Hepatocyte (in vitro differentiated cells): ENCODE data around the gene SOWAHD. TPM values are rescaled to one million over a fixed set of nuclear protein-coding genes. Genes with fewer than 3 reads are reported as not detected.

Experiments
- DNase-seq: peaks from one replicate; pipeline ENCODE4 v3.0.0-alpha.2; 2016; ENCODE audit warnings: low spot score
- H2AFZ ChIP-seq: fragments of 200-600 bp; sonication (generic); 2 replicates; pipeline ENCODE4 v1.6.0; 2016; ENCODE audit warnings: antibody characterized with exemption, mild to moderate bottlenecking
- H3K27ac ChIP-seq: fragments of 200-600 bp; sonication (generic); 2 replicates; pipeline ENCODE4 v1.5.1; 2016; ENCODE audit warnings: mild to moderate bottlenecking
- H3K27me3 ChIP-seq: fragments of 200-600 bp; sonication (generic); 2 replicates; pipeline ENCODE4 v1.6.1; 2016
- H3K36me3 ChIP-seq: fragments of 200-600 bp; sonication (generic); replicated peaks from 2 replicates; pipeline ENCODE4 v1.5.1; 2016; ENCODE audit warnings: low read depth; ENCODE audit not compliant: insufficient read depth
- H3K4me1 ChIP-seq: fragments of 200-600 bp; sonication (generic); 2 replicates; pipeline ENCODE4 v1.5.1; 2016; ENCODE audit warnings: mild to moderate bottlenecking, moderate library complexity; ENCODE audit not compliant: insufficient read depth
- H3K4me2 ChIP-seq: fragments of 200-600 bp; sonication (generic); 2 replicates; pipeline ENCODE4 v1.6.0; 2016
- H3K4me3 ChIP-seq: fragments of 200-600 bp; sonication (generic); 2 replicates; pipeline ENCODE4 v1.5.1; 2016; ENCODE audit warnings: mild to moderate bottlenecking
- H3K79me2 ChIP-seq: fragments of 200-600 bp; sonication (generic); 2 replicates; pipeline ENCODE4 v1.6.0; 2017; ENCODE audit warnings: mild to moderate bottlenecking
- H3K9me2 ChIP-seq: fragments of 200-600 bp; sonication (generic); replicated peaks from 2 replicates; pipeline ENCODE4 v1.6.0; 2017; ENCODE audit warnings: mild to moderate bottlenecking; ENCODE audit not compliant: insufficient read depth
- H3K9me3 ChIP-seq: fragments of 200-600 bp; sonication (generic); 2 replicates; pipeline ENCODE4 v1.5.1; 2016; ENCODE audit warnings: low read depth, mild to moderate bottlenecking
- H4K20me1 ChIP-seq: fragments of 200-600 bp; sonication (generic); 2 replicates; pipeline ENCODE4 v1.6.0; 2016; ENCODE audit warnings: mild to moderate bottlenecking; ENCODE audit not compliant: insufficient read depth, poor library complexity, severe bottlenecking
- CTCF ChIP-seq: fragments of 200-600 bp; sonication (generic); IDR thresholded peaks from 2 replicates; pipeline ENCODE4 v1.5.1; 2016; ENCODE audit warnings: antibody characterized with exemption, mild to moderate bottlenecking; ENCODE audit not compliant: poor library complexity
- EZH2 ChIP-seq: fragments of 200-600 bp; sonication (generic); IDR thresholded peaks from 2 replicates; pipeline ENCODE4 v1.6.1; 2016; ENCODE audit warnings: antibody characterized with exemption, mild to moderate bottlenecking, borderline replicate concordance
- EZH2phosphoT487 ChIP-seq: fragments of 200-600 bp; sonication (generic); IDR thresholded peaks from one replicate; pipeline ENCODE4 v1.6.1; 2018; ENCODE audit warnings: antibody characterized with exemption, mild to moderate bottlenecking, low read depth, moderate library complexity; ENCODE audit not compliant: unreplicated experiment, severe bottlenecking
- WGBS: methylation state at CpG from one replicate; pipeline ENCODE4 v1.1.6; 2016; ENCODE audit warnings: low lambda C conversion rate; ENCODE audit errors: missing lambda C conversion rate; 5-methylcytosine and 5-hydroxymethylcytosine counted together
- polyA plus RNA-seq: library from polyadenylated mRNA; unstranded; fragments of >200 nt; fragmentation: Nextera tagmentation; extraction: Ambion mirVana; gene quantifications from 2 replicates; pipeline ENCODE4 v1.2.1, GENCODE V29; 2016
- total RNA-seq: library from RNA; depleted of rRNA; stranded (reverse); fragments of >200 nt; gene quantifications from 2 replicates; pipeline ENCODE4 v1.2.3, GENCODE V29; 2014

SOWAHD gene
- total and polyA plus RNA-seq, 2 experiments from 2014 or later = 1.00 to 2.0 TPM

GRCh38 chrX:119778829-119779228 lies 20.4 kb downstream of the SOWAHD start:
- Histone ChIP-seq H3K27ac (no peak overlapping the region), H3K4me1 (no peaks in the 10 kb centered on the region), H3K36me3 (no peaks in the 10 kb centered on the region), H3K9me2 (no peaks in the 10 kb centered on the region), H2AFZ (no peak overlapping the region), H3K9me3 (no peaks in the 10 kb centered on the region), H3K4me3 (no peak overlapping the region), H3K27me3 (no peaks in the 10 kb centered on the region), H3K79me2 (no peaks in the 10 kb centered on the region), H4K20me1 (no peaks in the 10 kb centered on the region), H3K4me2 (no peak overlapping the region)
- WGBS = 86% methylated on average over 5 of the region's 5 CpGs
- no peak for DNase-seq
- TF ChIP-seq EZH2phosphoT487 = no peak
- no peak for TF ChIP-seq CTCF
- no peak for TF ChIP-seq EZH2

- Histone ChIP-seq H3K9me2 (no peaks in the 10 kb centered on the region), H3K4me1 (no peaks in the 10 kb centered on the region), H3K79me2 (peaks cover 15% of the 10 kb centered on the region), H3K4me2 (no peak overlapping the region), H4K20me1 (peaks cover 21% of the 10 kb centered on the region), H3K27ac (no peak overlapping the region), H3K4me3 (no peak overlapping the region), H2AFZ (no peak overlapping the region), H3K27me3 (no peaks in the 10 kb centered on the region), H3K36me3 (no peaks in the 10 kb centered on the region), H3K9me3 (no peaks in the 10 kb centered on the region)
- WGBS = 81% methylated on average over 5 of the region's 5 CpGs
- DNase-seq = no peak
- TF ChIP-seq EZH2 (no peak), CTCF (no peak), EZH2phosphoT487 (no peak)
Observed at GRCh38 chrX:119783026-119783425, 24.6 kb downstream of the SOWAHD start.

- peaks cover 36% of the 10 kb centered on the region for H4K20me1 ChIP-seq
- no peaks in the 10 kb centered on the region for H3K4me1 ChIP-seq
- WGBS = 86% methylated on average over 14 of the region's 14 CpGs
- no peaks in the 10 kb centered on the region for H3K9me2 ChIP-seq
- H3K9me3 ChIP-seq = no peaks in the 10 kb centered on the region
- no peaks in the 10 kb centered on the region for H3K27me3 ChIP-seq
- no peak overlapping the region for H2AFZ ChIP-seq
- H3K4me3 ChIP-seq = no peak overlapping the region
- no peak overlapping the region for H3K27ac ChIP-seq
- no peaks in the 10 kb centered on the region for H3K36me3 ChIP-seq
- H3K4me2 ChIP-seq = no peak overlapping the region
- peak; percentile 6 for TF ChIP-seq CTCF
- no peak for TF ChIP-seq EZH2
- no peak for TF ChIP-seq EZH2phosphoT487
- peaks cover 31% of the 10 kb centered on the region for H3K79me2 ChIP-seq
- DNase-seq = no peak
Observed at GRCh38 chrX:119784747-119785446, 26.5 kb downstream of the SOWAHD start.
